Heart left ventricle (tissue), 16 donors: ENCODE results near the gene EIF4G1. TPM values are rescaled to one million over a fixed set of nuclear protein-coding genes. Genes with fewer than 3 reads are reported as not detected.

Source experiments
- ATAC-seq, 4 donors: fragments of 200-7000 bp; cut with Tn5 transposase; one replicate each; pipeline ENCODE4 v1.9.1; 2020 to 2022; ENCODE audit warnings: moderate library complexity in 4 of 4, mild to moderate bottlenecking in 3 of 4, moderate number of reproducible peaks in 1 of 4
- DNase-seq, 5 donors: peaks; one replicate each; pipeline ENCODE4 v3.0.0-alpha.2; 2020
- H3K27ac ChIP-seq, 12 donors: fragments of 200-600 bp; sonication (generic) in 4 of 12; one replicate each; pipeline versions ENCODE4 v1.5.0 to v1.8.0; 2016 to 2022; ENCODE audit warnings: mild to moderate bottlenecking in 2 of 12
- H3K27me3 ChIP-seq, 9 donors: fragments of 200-600 bp; sonication (generic) in 2 of 9; one replicate each; pipeline versions ENCODE4 v1.5.1 to v1.8.0; 2016 to 2022; ENCODE audit warnings: mild to moderate bottlenecking in 3 of 9
- H3K36me3 ChIP-seq, 9 donors: fragments of 200-600 bp; sonication (generic) in 2 of 9; one replicate each; pipeline versions ENCODE4 v1.5.0 to v1.8.0; 2018 to 2022; ENCODE audit warnings: mild to moderate bottlenecking in 2 of 9
- H3K4me1 ChIP-seq, 12 donors: fragments of 200-600 bp; sonication (generic) in 4 of 12; one replicate each; pipeline versions ENCODE4 v1.5.0 to v1.8.0; 2016 to 2022; ENCODE audit warnings: mild to moderate bottlenecking in 3 of 12
- H3K4me3 ChIP-seq, 12 donors: fragments of 200-600 bp; sonication (generic) in 4 of 12; one replicate each; pipeline versions ENCODE4 v1.5.0 to v1.8.0; 2017 to 2022; ENCODE audit warnings: mild to moderate bottlenecking in 9 of 12, moderate library complexity in 4 of 12
- H3K9me3 ChIP-seq, 12 donors: fragments of 200-600 bp; sonication (generic) in 4 of 12; one replicate each; pipeline versions ENCODE4 v1.5.0 to v1.8.0; 2016 to 2022; ENCODE audit warnings: mild to moderate bottlenecking in 1 of 12
- CTCF ChIP-seq, 12 donors: fragments of 200-600 bp; sonication (generic) in 4 of 12; IDR thresholded peaks; one replicate each; pipeline versions ENCODE4 v1.5.0 to v1.8.0; 2018 to 2022; ENCODE audit warnings: antibody characterized with exemption in 12 of 12, mild to moderate bottlenecking in 5 of 12
- POLR2A ChIP-seq, 2 donors: fragments of 450-650 bp; IDR thresholded peaks; one replicate each; pipeline ENCODE4 v1.6.1; 2017; ENCODE audit warnings: antibody characterized with exemption in 2 of 2, mild to moderate bottlenecking in 2 of 2, moderate library complexity in 2 of 2
- WGBS, 4 donors: extraction: QIAGEN DNeasy Blood & Tissue Kit in 2 of 4; methylation state at CpG; one replicate each; pipeline versions ENCODE4 v1.1.5 to v1.1.7; 2013 to 2018; 5-methylcytosine and 5-hydroxymethylcytosine counted together
- intact Hi-C, 10 donors: fragments of 100-400 bp; cut with DNase I; formaldehyde crosslinking; loops; one replicate each; pipeline versions ENCODE4 v1.11.1 to v1.14.2; 2022
- polyA plus RNA-seq, 2 donors: library from polyadenylated mRNA; stranded (reverse); fragments of 200-250 nt; gene quantifications; one replicate each; pipeline ENCODE4 v1.2.3, GENCODE V29; 2013
- total RNA-seq, 9 donors: library from RNA; depleted of rRNA in 2 of 9; stranded (reverse); fragments of >200 nt in 2 of 9; fragmentation: NEBNext Ultra II Directional in 3 of 9; extraction: Animal tissue kit (Norgen Biotek cat#: 25700) in 3 of 9; gene quantifications; one replicate each; pipeline versions ENCODE4 v1.1.0 to v1.2.4, GENCODE V29; 2016 to 2023
- donor health status: ischemic (EF 13 %, LVEDD 7.1; RV severe dilation, severe dysfunction).
- donor health status: healthy with polysubstance abuse.
- donor health status: DM: no; HTN: yes; CAD: no.
- donor health status: DM: no; HTN: no; CAD: no.
- donor health status: ischemic (EF 25% LVEDD 6.9; RV normal size, moderate dysfunction).
- donor health status: ischemic (EF 25% LVEDD 5.7; RV mildly dilated, moderate dysfunction).
- donor health status: healthy.
- donor health status: DM: yes; HTN: yes; CAD: no.
- donor health status: ischemic (EF 35%, LVEDD 5.7; RV mildly dilated, moderate dysfunction).
- donor health status: nonischemic (EF 11% LVEDD 7.7; RV severe dilation, severe dysfunction).
- donor health status: DM: yes; HTN: yes; CAD: no.
- donor health status: PGD.
- donor health status: ischemic (EF 29% LVEDD 5.4; RV normal size, mild dysfunction).
- donor health status: nonischemic (EF 23%, LVEDD 6.1; RV moderate dilation, normal function).

EIF4G1 gene
- total and polyA plus RNA-seq, 11 donors: 178 to 407 (median 229) TPM

DNA sequence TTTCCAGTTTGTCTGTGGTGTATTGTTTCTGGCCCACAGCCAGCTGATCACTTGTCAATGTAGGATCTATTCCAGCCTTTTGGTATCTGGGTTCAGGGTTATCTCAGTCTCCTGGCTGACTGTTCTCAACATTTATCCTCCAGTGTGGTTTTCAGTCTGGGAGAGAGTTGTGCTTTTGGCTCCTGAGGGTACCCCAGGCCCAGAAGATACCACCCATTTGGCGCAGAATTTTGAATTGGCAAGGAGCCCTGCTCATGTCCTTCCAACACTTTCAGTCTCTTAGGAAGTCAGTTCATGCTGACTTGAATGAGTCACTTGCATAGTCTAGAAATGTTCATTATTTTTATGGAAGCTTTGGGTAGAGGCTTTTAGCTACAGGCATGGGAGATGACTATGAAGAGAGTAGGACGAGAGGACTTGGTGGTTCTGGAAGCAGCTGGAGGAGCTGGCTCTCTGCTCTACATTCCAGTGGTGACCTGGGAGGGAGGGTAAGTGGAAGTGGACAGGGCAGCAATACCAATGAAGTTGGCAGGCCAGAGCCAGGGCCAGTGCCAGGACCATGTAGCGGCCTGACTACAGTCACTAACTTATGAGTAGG is 54.3 kb downstream of the EIF4G1 start:
- H3K36me3 ChIP-seq: peaks cover 0 to 56% (median 45%) of the 10 kb centered on the region in 9 donors
- no peak overlapping the region for H3K4me3 ChIP-seq
- DNase-seq (peak in 1 of 5 donors; percentile 51), ATAC-seq (peak; percentile 34 to 61 (median 48))
- intact Hi-C loops: loop anchor here in 2 of 10 donors (10.0 kb wide), 2 partner anchors 54 to 406 kb away; partner anchors contain the start of gene EIF4G1 (in 1 of the 2)
- peak overlapping the region in 7 of 12 donors; percentile 9 to 72 (median 24) for H3K27ac ChIP-seq
- WGBS, 4 donors: 46 to 52% (median 50%) methylated on average over 3 of the region's 3 CpGs
- no peaks in the 10 kb centered on the region for H3K27me3 ChIP-seq
- TF ChIP-seq POLR2A (IDR thresholded peaks at IDR 0.05): no peak
- TF ChIP-seq CTCF (IDR thresholded peaks at IDR 0.05): no peak
- no peaks in the 10 kb centered on the region for H3K9me3 ChIP-seq
- H3K4me1 ChIP-seq: peaks cover 0 to 45% (median 25%) of the 10 kb centered on the region in 12 donors

DNA sequence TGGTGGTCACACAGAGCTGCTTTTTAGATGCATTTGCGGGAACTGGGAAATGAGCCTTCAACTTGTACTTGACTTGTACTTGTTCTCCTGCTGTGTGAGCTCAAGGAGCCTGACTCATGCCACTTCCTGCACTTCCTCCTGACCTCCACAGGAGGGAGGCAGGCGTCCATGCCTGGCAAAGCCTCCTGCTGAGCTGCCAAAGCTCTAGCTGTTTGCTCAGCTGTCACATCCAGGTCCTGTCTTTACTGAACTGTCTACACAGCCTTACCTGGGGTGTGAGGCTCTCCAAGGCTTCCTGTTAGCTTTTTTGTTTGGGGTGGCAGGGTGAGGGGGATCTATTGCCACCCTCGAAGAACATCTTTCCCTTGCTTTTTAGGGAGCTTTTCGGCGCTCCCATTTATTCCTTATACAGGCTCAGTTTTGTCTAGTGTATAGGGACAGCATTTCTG is 57.2 kb downstream of the EIF4G1 start:
- peaks cover 0 to 11% (median 4%) of the 10 kb centered on the region in 9 donors for H3K27me3 ChIP-seq
- ATAC-seq: peak; percentile 78 to 91 (median 87)
- 50 to 54% (median 52%) methylated on average over 5 of the region's 5 CpGs for WGBS, 4 donors
- H3K4me1 ChIP-seq: peaks cover 0 to 32% (median 17%) of the 10 kb centered on the region in 12 donors
- peaks cover 0 to 38% (median 26%) of the 10 kb centered on the region in 9 donors for H3K36me3 ChIP-seq
- peak; percentile 71 to 88 (median 85) for DNase-seq
- intact Hi-C loops: loop anchor here (1.0 to 10.0 kb wide), 11 partner anchors 96 to 406 kb away; no protein-coding TSS in a partner anchor
- no peak for TF ChIP-seq POLR2A (IDR thresholded peaks at IDR 0.05)
- TF ChIP-seq CTCF (IDR thresholded peaks at IDR 0.05): peak; percentile 88 to 97 (median 94)
- no peaks in the 10 kb centered on the region for H3K9me3 ChIP-seq
- peak overlapping the region in 1 of 12 donors; percentile 10 for H3K27ac ChIP-seq
- H3K4me3 ChIP-seq: no peak overlapping the region

DNA sequence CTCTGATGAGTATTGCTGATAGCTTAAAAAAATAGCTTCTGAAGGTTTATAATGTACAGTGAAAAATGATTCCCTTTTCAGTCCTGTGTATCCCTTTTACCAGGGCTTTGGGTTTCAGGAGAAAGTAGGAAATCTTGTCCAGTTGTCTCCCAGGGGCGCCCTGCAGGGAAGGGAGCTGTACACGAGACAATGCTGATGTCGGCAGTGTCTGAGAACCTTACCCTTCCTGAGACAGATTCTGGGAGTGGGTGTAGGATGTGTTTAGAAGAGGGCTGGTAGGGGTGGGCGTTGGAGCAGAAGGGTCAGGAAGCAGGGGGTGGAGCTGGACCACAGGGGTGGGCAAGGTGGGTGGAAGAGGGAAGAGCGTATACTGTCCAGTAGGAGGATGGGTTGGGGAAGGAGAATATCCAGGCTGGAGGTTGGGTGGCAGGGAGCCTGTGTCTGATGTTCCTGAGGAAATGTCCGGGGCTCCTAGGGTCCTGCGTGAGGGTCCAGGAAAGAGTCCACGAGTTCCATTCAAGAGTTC is 58.0 kb downstream of the EIF4G1 start:
- 61 to 70% (median 64%) methylated on average over 8 of the region's 8 CpGs for WGBS, 4 donors
- Histone ChIP-seq H3K27ac (no peak overlapping the region), H3K4me3 (no peak overlapping the region), H3K4me1 (peaks cover 0 to 32% (median 17%) of the 10 kb centered on the region in 12 donors), H3K9me3 (no peaks in the 10 kb centered on the region), H3K27me3 (peaks cover 0 to 15% (median 10%) of the 10 kb centered on the region in 9 donors), H3K36me3 (peaks cover 0 to 30% (median 19%) of the 10 kb centered on the region in 9 donors)
- no peak for TF ChIP-seq POLR2A (IDR thresholded peaks at IDR 0.05)
- TF ChIP-seq CTCF (IDR thresholded peaks at IDR 0.05): no peak
- intact Hi-C loops: loop anchor here (2.0 to 10.0 kb wide), 7 partner anchors 95 to 405 kb away; no protein-coding TSS in a partner anchor
- DNase-seq (no peak), ATAC-seq (no peak)

- ATAC-seq: no peak
- WGBS, 4 donors: 57 to 71% (median 71%) methylated on average over 5 of the region's 5 CpGs
- Histone ChIP-seq H3K4me1 (peaks cover 0 to 35% (median 19%) of the 10 kb centered on the region in 12 donors), H3K4me3 (no peak overlapping the region), H3K36me3 (peaks cover 0 to 25% (median 15%) of the 10 kb centered on the region in 9 donors), H3K27ac (peak overlapping the region in 1 of 12 donors; percentile 37), H3K27me3 (peaks cover 0 to 17% (median 13%) of the 10 kb centered on the region in 9 donors), H3K9me3 (no peaks in the 10 kb centered on the region)
- intact Hi-C loops: loop anchor here (2.0 to 10.0 kb wide), 7 partner anchors 94 to 404 kb away; no protein-coding TSS in a partner anchor
- no peak for TF ChIP-seq POLR2A (IDR thresholded peaks at IDR 0.05)
- TF ChIP-seq CTCF (IDR thresholded peaks at IDR 0.05): no peak
- no peak for DNase-seq
Observed at GRCh38 chr3:184372911-184373310, 58.5 kb downstream of the EIF4G1 start.
